Stimulated activated CD4-positive, alpha-beta T cell treated with anti-CD3 and anti-CD28 coated beads, Interleukin-1b, Interleukin-23, amount 100 ng/mL, for 24 hours (primary cell): ENCODE results near the gene CACNA1I.
A peak's percentile ranks its signal among the peaks of the same experiment; 100 is the strongest.

Source experiments
- DNase-seq, 4 experiments: peaks; one replicate each; pipeline ENCODE4 v3.0.0-alpha.2; 2020; ENCODE audit warnings: low read depth in 4 of 4, low spot score in 1 of 4

The CACNA1I gene

GRCh38 chr22:39621826-39622225, 51.3 kb downstream of the CACNA1I start:
- no peak for DNase-seq

GRCh38 chr22:39622881-39623367, 52.4 kb downstream of the CACNA1I start:
- peak; percentile 35 to 59 (median 52) for DNase-seq

- DNase-seq = no peak
Measured at GRCh38 chr22:39623603-39624500, 53.3 kb downstream of the CACNA1I start.

GRCh38 chr22:39624501-39624821, 53.9 kb downstream of the CACNA1I start:
- no peak for DNase-seq

- no peak for DNase-seq
Measured at GRCh38 chr22:39625569-39626537, 55.3 kb downstream of the CACNA1I start.

- no peak for DNase-seq
Measured at GRCh38 chr22:39627208-39627607, 56.7 kb downstream of the CACNA1I start.

GRCh38 chr22:39627865-39628562, 57.5 kb downstream of the CACNA1I start:
- DNase-seq = no peak

GRCh38 chr22:39628563-39629080, 58.1 kb downstream of the CACNA1I start:
- DNase-seq = no peak

- DNase-seq = no peak
Measured at GRCh38 chr22:39629851-39630250, 59.3 kb downstream of the CACNA1I start.

GRCh38 chr22:39630721-39631120, 60.2 kb downstream of the CACNA1I start:
- DNase-seq = no peak

- DNase-seq = no peak
Measured at GRCh38 chr22:39631381-39632286, 61.1 kb downstream of the CACNA1I start.

GRCh38 chr22:39634530-39635405, 64.2 kb downstream of the CACNA1I start:
- peak in 1 of 4 experiments; percentile 21 for DNase-seq

- no peak for DNase-seq
Measured at GRCh38 chr22:39635719-39636118, 65.2 kb downstream of the CACNA1I start.

GRCh38 chr22:39638958-39639357, 68.4 kb downstream of the CACNA1I start:
- no peak for DNase-seq

GRCh38 chr22:39641660-39642310, 71.2 kb downstream of the CACNA1I start:
- DNase-seq = no peak

- no peak for DNase-seq
Measured at GRCh38 chr22:39643311-39644083, 72.9 kb downstream of the CACNA1I start.

- no peak for DNase-seq
Measured at GRCh38 chr22:39645532-39645931, 75.0 kb downstream of the CACNA1I start.
